ENCODE data around the gene SORCS2.

SORCS2 gene

GRCh38 chr4:7204656-7205387 is 12.5 kb downstream of the SORCS2 start:
- no peak overlapping the region for H3K4me3 ChIP-seq (replicated peaks in 1 of 2; ENCODE audit: low read depth in 2 of 2, low read length in 2 of 2)
- DNase-seq (ENCODE audit: low read depth in 2 of 2), result no peak
- TF ChIP-seq, protein P1, sequence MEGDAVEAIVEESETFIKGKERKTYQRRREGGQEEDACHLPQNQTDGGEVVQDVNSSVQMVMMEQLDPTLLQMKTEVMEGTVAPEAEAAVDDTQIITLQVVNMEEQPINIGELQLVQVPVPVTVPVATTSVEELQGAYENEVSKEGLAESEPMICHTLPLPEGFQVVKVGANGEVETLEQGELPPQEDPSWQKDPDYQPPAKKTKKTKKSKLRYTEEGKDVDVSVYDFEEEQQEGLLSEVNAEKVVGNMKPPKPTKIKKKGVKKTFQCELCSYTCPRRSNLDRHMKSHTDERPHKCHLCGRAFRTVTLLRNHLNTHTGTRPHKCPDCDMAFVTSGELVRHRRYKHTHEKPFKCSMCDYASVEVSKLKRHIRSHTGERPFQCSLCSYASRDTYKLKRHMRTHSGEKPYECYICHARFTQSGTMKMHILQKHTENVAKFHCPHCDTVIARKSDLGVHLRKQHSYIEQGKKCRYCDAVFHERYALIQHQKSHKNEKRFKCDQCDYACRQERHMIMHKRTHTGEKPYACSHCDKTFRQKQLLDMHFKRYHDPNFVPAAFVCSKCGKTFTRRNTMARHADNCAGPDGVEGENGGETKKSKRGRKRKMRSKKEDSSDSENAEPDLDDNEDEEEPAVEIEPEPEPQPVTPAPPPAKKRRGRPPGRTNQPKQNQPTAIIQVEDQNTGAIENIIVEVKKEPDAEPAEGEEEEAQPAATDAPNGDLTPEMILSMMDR (IDR thresholded peaks at IDR 0.05; ENCODE audit: low read depth, low read length), result no peak

- TF ChIP-seq, protein P1 (IDR thresholded peaks at IDR 0.05; ENCODE audit: low read depth, low read length), result no peak
- no peak overlapping the region for H3K4me3 ChIP-seq (replicated peaks in 1 of 2; ENCODE audit: low read depth in 2 of 2, low read length in 2 of 2)
- DNase-seq (ENCODE audit: low read depth in 2 of 2), result peak; percentile 64
Observed at GRCh38 chr4:7206385-7206784, 14.0 kb downstream of the SORCS2 start.

DNA sequence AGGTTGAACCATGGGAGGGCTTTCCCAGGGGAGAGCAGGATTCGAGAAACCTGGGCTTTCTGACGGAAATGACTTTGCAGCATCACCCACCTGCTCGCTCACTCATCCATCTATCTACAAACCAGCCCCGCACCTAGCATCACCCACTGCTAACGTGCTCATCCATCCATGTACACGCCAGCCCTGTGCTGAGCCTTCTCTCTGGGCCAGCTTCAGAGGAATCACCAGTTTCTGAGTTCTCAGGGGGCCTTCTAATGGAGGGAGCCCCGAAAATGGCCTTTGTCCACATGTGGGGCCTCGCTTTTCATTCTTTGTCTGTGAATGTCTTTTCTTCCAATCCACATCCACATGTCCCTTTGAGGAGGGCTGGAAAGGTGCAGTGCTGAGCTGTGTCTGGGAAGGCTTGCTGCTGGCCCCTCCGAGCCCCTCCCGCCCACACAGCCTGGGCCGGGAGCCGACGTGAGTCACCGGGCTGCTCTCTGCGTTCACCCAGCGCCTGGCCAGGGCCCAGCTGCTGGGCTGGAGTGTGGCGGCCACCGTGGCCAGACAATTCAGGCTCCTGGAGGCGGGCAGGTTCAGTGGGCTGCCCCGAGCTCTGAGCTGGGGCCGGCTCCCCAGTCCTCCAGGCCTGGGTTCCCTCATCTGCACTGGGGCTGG is 14.7 kb downstream of the SORCS2 start:
- TF ChIP-seq, protein P1 (IDR thresholded peaks at IDR 0.05; ENCODE audit: low read depth, low read length), result no peak
- peak; percentile 81 to 89 for DNase-seq (ENCODE audit: low read depth in 2 of 2)

GRCh38 chr4:7207628-7208231 is 15.4 kb downstream of the SORCS2 start:
- TF ChIP-seq, protein P1 (IDR thresholded peaks at IDR 0.05; ENCODE audit: low read depth, low read length), result no peak
- peak in 1 of 2 donors; percentile 57 for DNase-seq (ENCODE audit: low read depth in 2 of 2)
- no peak overlapping the region for H3K4me3 ChIP-seq (replicated peaks in 1 of 2; ENCODE audit: low read depth in 2 of 2, low read length in 2 of 2)

More for the DNA sequence above, 14.7 kb downstream of the SORCS2 start:
- H3K4me3 ChIP-seq (replicated peaks in 1 of 2; ENCODE audit: low read depth in 2 of 2, low read length in 2 of 2), result no peak overlapping the region

DNA sequence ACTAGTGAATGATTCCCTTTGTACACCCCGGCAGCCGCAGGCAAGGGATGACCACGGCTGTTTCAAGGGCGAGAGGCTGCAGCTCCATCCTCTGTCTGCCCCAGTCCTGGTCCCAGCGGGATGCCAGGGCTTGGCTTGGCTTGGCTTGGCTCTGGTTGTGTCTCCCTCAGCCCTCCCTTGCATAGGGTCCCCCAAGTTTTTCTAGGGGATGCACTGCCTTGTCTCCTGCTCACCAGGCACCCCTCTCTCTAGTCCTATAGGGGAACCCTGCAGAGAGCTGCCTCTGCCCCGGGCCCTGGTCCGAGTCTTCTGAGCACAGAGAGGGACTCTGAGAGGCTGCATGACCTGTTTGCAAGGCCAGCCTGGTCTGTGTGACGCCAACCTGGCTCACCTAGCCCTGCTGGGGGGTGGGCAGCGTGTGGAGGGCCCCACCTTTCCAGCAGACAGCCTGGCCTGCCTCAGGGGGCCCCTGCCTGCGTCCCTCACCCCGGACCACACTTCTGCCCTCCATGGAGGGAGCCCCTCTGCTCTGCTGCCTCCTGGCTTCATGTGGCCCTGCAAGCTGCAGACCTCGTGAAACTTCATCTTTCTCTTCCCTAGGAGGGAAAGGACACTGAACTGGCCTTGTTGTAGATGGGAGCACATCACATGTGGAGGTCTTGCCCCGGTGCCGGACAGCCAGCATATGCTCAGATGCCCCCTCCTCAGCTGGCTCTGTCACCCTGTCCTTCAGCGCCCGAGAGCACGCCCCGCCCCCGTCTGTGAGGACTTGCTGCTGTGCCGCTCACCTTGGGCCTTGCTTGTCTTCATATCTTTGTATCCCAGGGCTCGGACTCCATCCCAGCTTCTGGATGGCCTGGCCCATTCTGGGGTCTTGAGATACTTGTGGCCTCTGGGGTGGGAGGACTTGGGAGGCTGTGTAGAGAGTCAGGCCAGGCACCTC is 16.4 kb downstream of the SORCS2 start:
- TF ChIP-seq, protein P1 (IDR thresholded peaks at IDR 0.05; ENCODE audit: low read depth, low read length), result no peak
- no peak for DNase-seq (ENCODE audit: low read depth in 2 of 2)
- H3K4me3 ChIP-seq (replicated peaks in 1 of 2; ENCODE audit: low read depth in 2 of 2, low read length in 2 of 2), result no peak overlapping the region

GRCh38 chr4:7209699-7210098 is 17.4 kb downstream of the SORCS2 start:
- peak in 1 of 2 donors; percentile 47 for DNase-seq (ENCODE audit: low read depth in 2 of 2)
- H3K4me3 ChIP-seq (replicated peaks in 1 of 2; ENCODE audit: low read depth in 2 of 2, low read length in 2 of 2), result no peak overlapping the region
- TF ChIP-seq, protein P1 (IDR thresholded peaks at IDR 0.05; ENCODE audit: low read depth, low read length), result no peak
